Measurements from ENCODE around the gene MYCBPAP.

The MYCBPAP gene

GRCh38 chr17:50550661-50551432 is 42.6 kb downstream of the MYCBPAP start:
- DNase-seq (ENCODE audit: insufficient read length, low spot score) (peak; percentile 61), FAIRE-seq (no peak)
- peak; percentile 96 for TF ChIP-seq CTCF (IDR thresholded peaks at IDR 0.05; ENCODE audit: insufficient read depth, missing control alignments)

GRCh38 chr17:50551433-50551815 is 43.2 kb downstream of the MYCBPAP start:
- TF ChIP-seq CTCF (IDR thresholded peaks at IDR 0.05; ENCODE audit: insufficient read depth, missing control alignments): no peak
- FAIRE-seq: no peak
- no peak for DNase-seq (ENCODE audit: insufficient read length, low spot score)

GRCh38 chr17:50551884-50552283 is 43.6 kb downstream of the MYCBPAP start:
- FAIRE-seq (no peak), DNase-seq (ENCODE audit: insufficient read length, low spot score) (no peak)
- TF ChIP-seq CTCF (IDR thresholded peaks at IDR 0.05; ENCODE audit: insufficient read depth, missing control alignments): no peak

- FAIRE-seq (no peak), DNase-seq (ENCODE audit: insufficient read length, low spot score) (no peak)
- TF ChIP-seq CTCF (IDR thresholded peaks at IDR 0.05; ENCODE audit: insufficient read depth, missing control alignments): no peak
Observed at GRCh38 chr17:50554201-50554600, 46.0 kb downstream of the MYCBPAP start.

- TF ChIP-seq CTCF (IDR thresholded peaks at IDR 0.05; ENCODE audit: insufficient read depth, missing control alignments): no peak
- no peak for FAIRE-seq
- DNase-seq (ENCODE audit: insufficient read length, low spot score): no peak
Observed at GRCh38 chr17:50556803-50557202, 48.6 kb downstream of the MYCBPAP start.

- peak; percentile 90 for DNase-seq (ENCODE audit: insufficient read length, low spot score)
- FAIRE-seq: peak; percentile 82
- TF ChIP-seq CTCF (IDR thresholded peaks at IDR 0.05; ENCODE audit: insufficient read depth, missing control alignments): no peak
Observed at GRCh38 chr17:50557630-50558029, 49.4 kb downstream of the MYCBPAP start.

- DNase-seq (ENCODE audit: insufficient read length, low spot score) (no peak), FAIRE-seq (peak; percentile 46)
- no peak for TF ChIP-seq CTCF (IDR thresholded peaks at IDR 0.05; ENCODE audit: insufficient read depth, missing control alignments)
Observed at GRCh38 chr17:50558091-50558490, 49.9 kb downstream of the MYCBPAP start.

Measured in D721Med (cell line).